ENCODE measurements around the gene TMEM131L.
A peak's percentile ranks its signal among the peaks of the same experiment; 100 is the strongest.
"Not testable (repeated sequence)": the region's sequence is repeated elsewhere in the genome, so short reads cannot be mapped to it uniquely, and the experiment has no call there.

The TMEM131L gene

GRCh38 chr4:153652051-153652784 is 186.1 kb downstream of the TMEM131L start:
- peak overlapping the region; percentile 78 for H3K27ac ChIP-seq (ENCODE audit: low read length)
- H3K4me3 ChIP-seq (ENCODE audit: low read depth in 1 of 2, low read length in 2 of 2), result no peak overlapping the region
- H3K36me3 ChIP-seq (ENCODE audit: control insufficient read depth in 1 of 2, insufficient read depth in 2 of 2, low read length in 2 of 2), result no peaks in the 10 kb centered on the region
- no peaks in the 10 kb centered on the region for H3K9me3 ChIP-seq (ENCODE audit: control insufficient read depth in 1 of 2, low read length in 2 of 2)
- H3K4me1 ChIP-seq (ENCODE audit: control insufficient read depth in 1 of 2, insufficient read depth in 2 of 2, low read length in 2 of 2), result no peaks in the 10 kb centered on the region
- H3K27me3 ChIP-seq (ENCODE audit: low read depth, low read length), result no peaks in the 10 kb centered on the region

DNA sequence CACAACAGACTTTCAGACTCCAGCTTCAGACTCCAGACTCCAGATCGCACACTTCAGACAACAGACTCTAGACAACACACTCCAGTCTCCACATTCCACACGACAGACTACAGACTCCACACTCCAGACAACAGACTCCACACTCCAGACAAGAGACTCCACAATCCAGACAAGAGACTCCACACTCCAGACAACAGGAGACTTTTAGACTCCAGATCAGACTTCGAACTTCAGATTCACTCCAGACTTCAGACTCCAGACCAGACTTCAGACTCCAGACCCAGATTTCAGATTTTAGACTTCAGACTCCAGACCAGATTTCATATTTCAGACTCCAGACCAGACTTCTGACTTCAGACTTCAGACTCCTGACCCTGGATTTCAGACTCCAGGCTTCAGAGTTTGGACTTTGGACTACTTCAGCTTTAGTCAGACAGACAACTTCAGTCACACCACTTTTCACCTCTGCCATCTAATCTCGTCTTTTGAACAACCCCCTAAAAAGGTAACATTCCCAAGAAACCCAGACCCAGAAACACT is 188.9 kb downstream of the TMEM131L start:
- peak overlapping the region; percentile 50 for H3K27ac ChIP-seq (ENCODE audit: low read length)
- H3K9me3 ChIP-seq (ENCODE audit: control insufficient read depth in 1 of 2, low read length in 2 of 2), result no peaks in the 10 kb centered on the region
- H3K36me3 ChIP-seq (ENCODE audit: control insufficient read depth in 1 of 2, insufficient read depth in 2 of 2, low read length in 2 of 2), result no peaks in the 10 kb centered on the region
- H3K4me3 ChIP-seq (ENCODE audit: low read depth in 1 of 2, low read length in 2 of 2), result no peak overlapping the region
- H3K4me1 ChIP-seq (ENCODE audit: control insufficient read depth in 1 of 2, insufficient read depth in 2 of 2, low read length in 2 of 2), result no peaks in the 10 kb centered on the region
- H3K27me3 ChIP-seq (ENCODE audit: low read depth, low read length), result no peaks in the 10 kb centered on the region

GRCh38 chr4:153655928-153656327 is 189.8 kb downstream of the TMEM131L start:
- Histone ChIP-seq H3K27me3 (ENCODE audit: low read depth, low read length) (no peaks in the 10 kb centered on the region), H3K36me3 (ENCODE audit: control insufficient read depth in 1 of 2, insufficient read depth in 2 of 2, low read length in 2 of 2) (no peaks in the 10 kb centered on the region), H3K9me3 (ENCODE audit: control insufficient read depth in 1 of 2, low read length in 2 of 2) (no peaks in the 10 kb centered on the region), H3K4me3 (ENCODE audit: low read depth in 1 of 2, low read length in 2 of 2) (no peak overlapping the region), H3K27ac (ENCODE audit: low read length) (peak overlapping the region; percentile 43), H3K4me1 (ENCODE audit: control insufficient read depth in 1 of 2, insufficient read depth in 2 of 2, low read length in 2 of 2) (no peaks in the 10 kb centered on the region)

DNA sequence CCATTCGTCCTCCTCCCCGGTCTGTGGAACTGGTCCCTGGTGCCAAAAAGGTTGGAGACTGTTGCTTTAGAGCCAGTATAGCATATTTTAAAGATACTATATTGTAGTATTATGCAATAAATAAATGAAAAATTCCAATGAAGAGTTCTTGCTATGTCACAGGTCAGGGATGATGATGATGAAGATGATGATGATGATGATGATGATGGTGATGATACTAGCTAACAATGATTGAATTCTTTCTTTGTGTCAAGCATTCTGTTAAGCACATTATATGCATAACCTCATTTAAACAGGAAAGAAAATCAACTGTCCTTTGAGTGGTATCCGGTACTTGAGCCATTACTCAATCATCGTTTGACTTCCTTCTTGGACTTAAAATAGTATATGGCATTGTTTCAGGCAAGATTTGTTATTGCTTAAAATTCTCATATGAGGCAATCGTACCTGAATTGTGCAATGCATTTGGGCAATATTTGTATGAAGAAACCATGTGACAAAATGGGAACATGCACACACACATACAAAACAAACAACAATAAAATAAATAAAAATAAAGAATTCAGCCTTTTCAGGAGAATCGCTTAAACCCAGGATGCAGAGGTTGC is 195.2 kb downstream of the TMEM131L start:
- no peaks in the 10 kb centered on the region for H3K36me3 ChIP-seq (ENCODE audit: control insufficient read depth in 1 of 2, insufficient read depth in 2 of 2, low read length in 2 of 2)
- H3K27me3 ChIP-seq (ENCODE audit: low read depth, low read length), result no peaks in the 10 kb centered on the region
- no peaks in the 10 kb centered on the region for H3K4me1 ChIP-seq (ENCODE audit: control insufficient read depth in 1 of 2, insufficient read depth in 2 of 2, low read length in 2 of 2)
- no peak overlapping the region for H3K4me3 ChIP-seq (ENCODE audit: low read depth in 1 of 2, low read length in 2 of 2)
- H3K9me3 ChIP-seq (ENCODE audit: control insufficient read depth in 1 of 2, low read length in 2 of 2), result no peaks in the 10 kb centered on the region
- no peak overlapping the region for H3K27ac ChIP-seq (ENCODE audit: low read length)

- Histone ChIP-seq H3K4me1 (ENCODE audit: control insufficient read depth in 1 of 2, insufficient read depth in 2 of 2, low read length in 2 of 2) (no peaks in the 10 kb centered on the region), H3K27me3 (ENCODE audit: low read depth, low read length) (no peaks in the 10 kb centered on the region), H3K27ac (ENCODE audit: low read length) (no peak overlapping the region), H3K4me3 (ENCODE audit: low read depth in 1 of 2, low read length in 2 of 2) (no peak overlapping the region), H3K36me3 (ENCODE audit: control insufficient read depth in 1 of 2, insufficient read depth in 2 of 2, low read length in 2 of 2) (no peaks in the 10 kb centered on the region), H3K9me3 (ENCODE audit: control insufficient read depth in 1 of 2, low read length in 2 of 2) (no peaks in the 10 kb centered on the region)
Measured at GRCh38 chr4:153661908-153662307, 195.7 kb downstream of the TMEM131L start.

- no peak overlapping the region for H3K27ac ChIP-seq (ENCODE audit: low read length)
- H3K4me1 ChIP-seq (ENCODE audit: control insufficient read depth in 1 of 2, insufficient read depth in 2 of 2, low read length in 2 of 2), result no peaks in the 10 kb centered on the region
- no peaks in the 10 kb centered on the region for H3K27me3 ChIP-seq (ENCODE audit: low read depth, low read length)
- no peak overlapping the region for H3K4me3 ChIP-seq (ENCODE audit: low read depth in 1 of 2, low read length in 2 of 2)
- no peaks in the 10 kb centered on the region for H3K9me3 ChIP-seq (ENCODE audit: control insufficient read depth in 1 of 2, low read length in 2 of 2)
- H3K36me3 ChIP-seq (ENCODE audit: control insufficient read depth in 1 of 2, insufficient read depth in 2 of 2, low read length in 2 of 2), result no peaks in the 10 kb centered on the region
Measured at GRCh38 chr4:153663667-153664066, 197.5 kb downstream of the TMEM131L start.

DNA sequence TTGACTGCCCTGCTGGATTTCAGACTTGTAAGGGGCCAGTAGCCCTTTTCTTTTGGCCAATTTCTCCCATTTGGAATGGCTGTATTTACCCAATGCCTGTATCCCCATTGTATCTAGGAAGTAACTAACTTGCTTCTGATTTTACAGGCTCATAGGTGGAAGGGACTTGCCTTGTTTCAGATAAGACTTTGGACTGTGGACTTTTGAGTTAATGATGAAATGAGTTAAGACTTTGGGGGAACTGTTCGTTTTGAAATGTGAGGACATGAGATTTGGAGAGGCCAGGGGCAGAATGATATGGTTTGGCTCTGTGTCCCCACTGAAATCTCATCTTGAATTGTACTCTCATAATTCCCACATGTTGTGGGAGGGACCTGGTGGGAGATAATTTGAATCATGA is 200.3 kb downstream of the TMEM131L start:
- H3K4me1 ChIP-seq (ENCODE audit: control insufficient read depth in 1 of 2, insufficient read depth in 2 of 2, low read length in 2 of 2); H3K27me3 ChIP-seq (ENCODE audit: low read depth, low read length); H3K9me3 ChIP-seq (ENCODE audit: control insufficient read depth in 1 of 2, low read length in 2 of 2); H3K4me3 ChIP-seq (ENCODE audit: low read depth in 1 of 2, low read length in 2 of 2); H3K36me3 ChIP-seq (ENCODE audit: control insufficient read depth in 1 of 2, insufficient read depth in 2 of 2, low read length in 2 of 2); H3K27ac ChIP-seq (ENCODE audit: low read length): not testable (repeated sequence)

DNA sequence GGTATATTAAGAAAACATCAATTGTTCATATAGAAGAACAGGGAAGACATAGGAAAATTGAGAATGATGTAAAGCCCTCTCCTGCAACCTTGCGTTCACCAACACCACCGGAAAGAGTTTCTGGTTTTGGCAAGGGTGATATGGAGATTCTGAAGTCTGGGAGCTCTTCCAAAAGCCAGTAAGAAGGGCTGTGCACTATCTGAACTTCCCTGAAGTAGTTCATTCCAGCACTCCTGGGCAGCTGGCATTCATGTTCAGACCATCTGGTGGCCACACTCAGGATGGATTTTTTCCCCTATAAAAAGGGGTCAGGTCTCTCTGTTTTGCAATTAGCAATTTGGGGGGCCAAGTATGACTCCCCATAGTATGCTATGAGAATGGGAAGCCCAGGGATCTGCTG is 202.5 kb downstream of the TMEM131L start:
- H3K36me3 ChIP-seq (ENCODE audit: control insufficient read depth in 1 of 2, insufficient read depth in 2 of 2, low read length in 2 of 2), result no peaks in the 10 kb centered on the region
- H3K9me3 ChIP-seq (ENCODE audit: control insufficient read depth in 1 of 2, low read length in 2 of 2), result no peaks in the 10 kb centered on the region
- no peaks in the 10 kb centered on the region for H3K27me3 ChIP-seq (ENCODE audit: low read depth, low read length)
- H3K4me1 ChIP-seq (ENCODE audit: control insufficient read depth in 1 of 2, insufficient read depth in 2 of 2, low read length in 2 of 2), result no peaks in the 10 kb centered on the region
- H3K4me3 ChIP-seq (ENCODE audit: low read depth in 1 of 2, low read length in 2 of 2), result no peak overlapping the region
- H3K27ac ChIP-seq (ENCODE audit: low read length), result no peak overlapping the region

DNA sequence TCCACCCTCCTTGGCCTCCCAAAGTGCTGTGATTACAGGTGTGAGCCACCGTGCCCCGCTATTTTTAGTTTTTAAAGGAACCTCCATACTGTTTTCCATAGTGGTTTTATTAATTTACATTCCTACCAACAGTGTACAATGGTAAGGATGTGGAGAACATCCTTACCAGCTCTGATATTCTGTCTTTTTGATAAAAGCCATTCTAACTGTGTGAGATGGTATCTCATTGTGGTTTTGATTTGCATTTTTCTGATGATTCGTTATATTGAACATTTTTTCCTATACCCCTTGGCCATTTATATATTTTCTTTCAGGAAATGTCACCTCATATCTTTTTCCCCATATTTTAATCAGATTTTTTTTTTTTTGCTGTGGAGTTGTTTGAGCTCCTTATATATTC is 203.7 kb downstream of the TMEM131L start:
- Histone ChIP-seq H3K4me3 (ENCODE audit: low read depth in 1 of 2, low read length in 2 of 2) (no peak overlapping the region), H3K9me3 (ENCODE audit: control insufficient read depth in 1 of 2, low read length in 2 of 2) (peaks cover 0 to 2% of the 10 kb centered on the region in 2 donors), H3K27ac (ENCODE audit: low read length) (no peak overlapping the region), H3K4me1 (ENCODE audit: control insufficient read depth in 1 of 2, insufficient read depth in 2 of 2, low read length in 2 of 2) (no peaks in the 10 kb centered on the region), H3K27me3 (ENCODE audit: low read depth, low read length) (no peaks in the 10 kb centered on the region), H3K36me3 (ENCODE audit: control insufficient read depth in 1 of 2, insufficient read depth in 2 of 2, low read length in 2 of 2) (no peaks in the 10 kb centered on the region)

DNA sequence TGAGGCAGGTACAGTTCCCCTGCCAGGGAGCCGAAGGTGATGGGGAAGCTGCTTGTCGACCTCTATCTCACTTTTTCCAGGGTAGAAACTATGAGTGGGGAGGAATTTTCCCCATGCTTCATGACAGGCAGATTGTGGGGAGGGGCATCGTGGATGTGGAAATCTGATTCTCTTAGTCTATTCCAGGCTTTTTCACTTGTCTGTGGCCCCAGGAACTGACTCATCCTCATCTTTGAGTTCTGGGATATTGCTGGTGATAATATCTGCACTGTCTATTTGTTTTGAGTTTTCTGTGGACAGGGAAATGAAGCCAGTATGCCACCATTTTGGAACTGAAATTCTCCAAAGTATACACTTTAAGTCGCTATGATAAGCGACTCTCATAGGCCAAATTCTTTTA is 210.3 kb downstream of the TMEM131L start:
- H3K27me3 ChIP-seq (ENCODE audit: low read depth, low read length), result no peaks in the 10 kb centered on the region
- no peaks in the 10 kb centered on the region for H3K4me1 ChIP-seq (ENCODE audit: control insufficient read depth in 1 of 2, insufficient read depth in 2 of 2, low read length in 2 of 2)
- no peak overlapping the region for H3K27ac ChIP-seq (ENCODE audit: low read length)
- H3K36me3 ChIP-seq (ENCODE audit: control insufficient read depth in 1 of 2, insufficient read depth in 2 of 2, low read length in 2 of 2), result no peaks in the 10 kb centered on the region
- H3K4me3 ChIP-seq (ENCODE audit: low read depth in 1 of 2, low read length in 2 of 2), result no peak overlapping the region
- H3K9me3 ChIP-seq (ENCODE audit: control insufficient read depth in 1 of 2, low read length in 2 of 2), result peaks cover 0 to 14% of the 10 kb centered on the region in 2 donors

DNA sequence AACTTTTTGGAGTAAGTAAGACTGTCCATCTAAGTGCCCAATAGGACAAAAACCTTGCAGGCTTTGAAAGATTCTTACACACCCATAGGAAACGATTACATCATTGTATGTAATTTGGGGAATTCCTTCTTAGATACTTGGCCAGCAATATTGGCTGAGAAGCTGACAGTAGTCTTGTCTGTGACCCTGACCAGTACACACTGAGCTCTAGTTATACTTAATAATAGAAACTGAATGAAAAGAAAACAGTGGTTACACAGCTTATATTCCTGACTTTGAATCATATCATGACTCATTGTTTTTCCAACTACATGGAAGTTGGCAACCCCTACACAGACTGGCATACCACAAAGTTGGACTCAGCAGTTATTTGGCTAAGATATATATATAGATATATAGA is 210.8 kb downstream of the TMEM131L start:
- Histone ChIP-seq H3K36me3 (ENCODE audit: control insufficient read depth in 1 of 2, insufficient read depth in 2 of 2, low read length in 2 of 2) (no peaks in the 10 kb centered on the region), H3K4me3 (ENCODE audit: low read depth in 1 of 2, low read length in 2 of 2) (no peak overlapping the region), H3K9me3 (ENCODE audit: control insufficient read depth in 1 of 2, low read length in 2 of 2) (peaks cover 0 to 14% of the 10 kb centered on the region in 2 donors), H3K27ac (ENCODE audit: low read length) (no peak overlapping the region), H3K27me3 (ENCODE audit: low read depth, low read length) (no peaks in the 10 kb centered on the region), H3K4me1 (ENCODE audit: control insufficient read depth in 1 of 2, insufficient read depth in 2 of 2, low read length in 2 of 2) (no peaks in the 10 kb centered on the region)

Data from muscle layer of duodenum (tissue), 2 donors.